ENCODE data around the gene CTNNA3. TPM values are rescaled to one million over a fixed set of nuclear protein-coding genes. Genes with fewer than 3 reads are reported as not detected.

CTNNA3 gene
- total and polyA plus RNA-seq, 4 donors: 0.16 to 2.4 (median 1.4) TPM

DNA sequence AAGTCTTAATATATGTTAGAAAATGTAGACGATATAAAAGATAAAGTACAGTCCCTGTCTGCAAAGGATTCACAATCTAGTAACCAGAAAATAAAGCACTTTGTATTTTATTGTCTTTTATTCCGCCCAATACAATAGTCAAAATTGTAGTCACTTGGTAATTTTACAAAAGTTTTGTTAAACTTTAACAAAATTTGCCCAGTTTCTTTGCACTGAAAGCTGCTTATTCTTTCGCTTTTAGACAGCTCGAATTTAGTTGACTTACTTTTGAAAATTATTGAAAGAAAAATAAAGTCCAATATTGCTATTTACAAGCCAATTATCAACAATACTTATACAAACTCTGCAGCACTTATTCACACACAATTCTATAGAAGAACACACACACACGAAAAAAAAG, 1305.1 kb downstream of the CTNNA3 start:
- Histone ChIP-seq H3K36me3 (ENCODE audit: control insufficient read depth in 4 of 4, insufficient read depth in 3 of 4, low read depth in 1 of 4, low read length in 3 of 4) (no peaks in the 10 kb centered on the region), H3K9ac (ENCODE audit: low read depth in 1 of 2, low read length in 2 of 2) (peak overlapping the region; percentile 54 to 76), H3K4me3 (ENCODE audit: low read depth in 1 of 3, low read length in 3 of 3) (peak overlapping the region; percentile 25 to 61 (median 44)), H3K27ac (ENCODE audit: low read depth in 1 of 2, low read length in 2 of 2) (peak overlapping the region in 1 of 2 donors; percentile 46), H3K27me3 (ENCODE audit: control insufficient read depth in 4 of 4, insufficient read depth in 4 of 4, low read length in 3 of 4) (no peaks in the 10 kb centered on the region), H3K4me1 (ENCODE audit: control insufficient read depth in 4 of 4, insufficient read depth in 4 of 4, low read length in 3 of 4) (peaks cover 0 to 4% (median 0%) of the 10 kb centered on the region in 4 donors), H3K9me3 (ENCODE audit: control insufficient read depth in 4 of 4, low read length in 3 of 4) (no peaks in the 10 kb centered on the region)
- TF ChIP-seq, protein P1, sequence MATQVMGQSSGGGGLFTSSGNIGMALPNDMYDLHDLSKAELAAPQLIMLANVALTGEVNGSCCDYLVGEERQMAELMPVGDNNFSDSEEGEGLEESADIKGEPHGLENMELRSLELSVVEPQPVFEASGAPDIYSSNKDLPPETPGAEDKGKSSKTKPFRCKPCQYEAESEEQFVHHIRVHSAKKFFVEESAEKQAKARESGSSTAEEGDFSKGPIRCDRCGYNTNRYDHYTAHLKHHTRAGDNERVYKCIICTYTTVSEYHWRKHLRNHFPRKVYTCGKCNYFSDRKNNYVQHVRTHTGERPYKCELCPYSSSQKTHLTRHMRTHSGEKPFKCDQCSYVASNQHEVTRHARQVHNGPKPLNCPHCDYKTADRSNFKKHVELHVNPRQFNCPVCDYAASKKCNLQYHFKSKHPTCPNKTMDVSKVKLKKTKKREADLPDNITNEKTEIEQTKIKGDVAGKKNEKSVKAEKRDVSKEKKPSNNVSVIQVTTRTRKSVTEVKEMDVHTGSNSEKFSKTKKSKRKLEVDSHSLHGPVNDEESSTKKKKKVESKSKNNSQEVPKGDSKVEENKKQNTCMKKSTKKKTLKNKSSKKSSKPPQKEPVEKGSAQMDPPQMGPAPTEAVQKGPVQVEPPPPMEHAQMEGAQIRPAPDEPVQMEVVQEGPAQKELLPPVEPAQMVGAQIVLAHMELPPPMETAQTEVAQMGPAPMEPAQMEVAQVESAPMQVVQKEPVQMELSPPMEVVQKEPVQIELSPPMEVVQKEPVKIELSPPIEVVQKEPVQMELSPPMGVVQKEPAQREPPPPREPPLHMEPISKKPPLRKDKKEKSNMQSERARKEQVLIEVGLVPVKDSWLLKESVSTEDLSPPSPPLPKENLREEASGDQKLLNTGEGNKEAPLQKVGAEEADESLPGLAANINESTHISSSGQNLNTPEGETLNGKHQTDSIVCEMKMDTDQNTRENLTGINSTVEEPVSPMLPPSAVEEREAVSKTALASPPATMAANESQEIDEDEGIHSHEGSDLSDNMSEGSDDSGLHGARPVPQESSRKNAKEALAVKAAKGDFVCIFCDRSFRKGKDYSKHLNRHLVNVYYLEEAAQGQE (IDR thresholded peaks at IDR 0.05): no peak
- TF ChIP-seq HNF4G (IDR thresholded peaks at IDR 0.05) (no peak), FOXA2 (IDR thresholded peaks at IDR 0.05) (no peak), GABPA (IDR thresholded peaks at IDR 0.05 in 1 of 2, conservative IDR thresholded peaks at IDR 0.05 in 1 of 2) (no peak), JUND (IDR thresholded peaks at IDR 0.05) (no peak)
- TF ChIP-seq, protein P2, sequence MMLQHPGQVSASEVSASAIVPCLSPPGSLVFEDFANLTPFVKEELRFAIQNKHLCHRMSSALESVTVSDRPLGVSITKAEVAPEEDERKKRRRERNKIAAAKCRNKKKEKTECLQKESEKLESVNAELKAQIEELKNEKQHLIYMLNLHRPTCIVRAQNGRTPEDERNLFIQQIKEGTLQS (IDR thresholded peaks at IDR 0.05): no peak
- no peak for DNase-seq (ENCODE audit: low spot score)
- 33% methylated on average over 5 of the region's 5 CpGs for WGBS

DNA sequence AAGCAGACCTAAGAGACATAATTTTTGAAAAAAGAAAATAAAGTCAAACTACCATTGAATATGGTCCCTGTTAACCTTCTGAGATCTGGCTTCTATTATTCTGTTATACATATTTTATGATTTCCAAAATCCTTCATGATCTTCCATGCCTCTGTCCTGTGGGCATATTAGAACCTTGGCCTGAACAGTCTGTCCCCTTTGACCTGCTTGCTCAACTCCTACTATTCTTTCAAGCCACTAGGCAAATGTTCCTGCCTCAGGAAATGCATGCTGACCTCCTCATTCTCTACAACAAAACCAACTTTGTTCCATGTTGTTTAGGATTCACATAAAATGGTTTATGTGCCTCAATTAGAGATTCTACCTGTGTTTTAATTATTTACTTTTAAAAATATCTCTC, 1315.0 kb downstream of the CTNNA3 start:
- no peak for TF ChIP-seq SP1 (IDR thresholded peaks at IDR 0.05)
- TF ChIP-seq, protein P1 (IDR thresholded peaks at IDR 0.05): no peak
- TF ChIP-seq, protein P3, sequence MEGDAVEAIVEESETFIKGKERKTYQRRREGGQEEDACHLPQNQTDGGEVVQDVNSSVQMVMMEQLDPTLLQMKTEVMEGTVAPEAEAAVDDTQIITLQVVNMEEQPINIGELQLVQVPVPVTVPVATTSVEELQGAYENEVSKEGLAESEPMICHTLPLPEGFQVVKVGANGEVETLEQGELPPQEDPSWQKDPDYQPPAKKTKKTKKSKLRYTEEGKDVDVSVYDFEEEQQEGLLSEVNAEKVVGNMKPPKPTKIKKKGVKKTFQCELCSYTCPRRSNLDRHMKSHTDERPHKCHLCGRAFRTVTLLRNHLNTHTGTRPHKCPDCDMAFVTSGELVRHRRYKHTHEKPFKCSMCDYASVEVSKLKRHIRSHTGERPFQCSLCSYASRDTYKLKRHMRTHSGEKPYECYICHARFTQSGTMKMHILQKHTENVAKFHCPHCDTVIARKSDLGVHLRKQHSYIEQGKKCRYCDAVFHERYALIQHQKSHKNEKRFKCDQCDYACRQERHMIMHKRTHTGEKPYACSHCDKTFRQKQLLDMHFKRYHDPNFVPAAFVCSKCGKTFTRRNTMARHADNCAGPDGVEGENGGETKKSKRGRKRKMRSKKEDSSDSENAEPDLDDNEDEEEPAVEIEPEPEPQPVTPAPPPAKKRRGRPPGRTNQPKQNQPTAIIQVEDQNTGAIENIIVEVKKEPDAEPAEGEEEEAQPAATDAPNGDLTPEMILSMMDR (IDR thresholded peaks at IDR 0.05; ENCODE audit: low read depth, low read length, missing input control): peak; percentile 10
- no peak for TF ChIP-seq YY1 (IDR thresholded peaks at IDR 0.05)
- peak in 1 of 2 donors; percentile 27 for TF ChIP-seq RAD21 (IDR thresholded peaks at IDR 0.05)
- TF ChIP-seq HNF4A (conservative IDR thresholded peaks at IDR 0.05): peak; percentile 57 to 60
- DNase-seq (ENCODE audit: low spot score): no peak

More for the DNA sequence above, 1315.0 kb downstream of the CTNNA3 start:
- H3K36me3 ChIP-seq (ENCODE audit: control insufficient read depth in 4 of 4, insufficient read depth in 3 of 4, low read depth in 1 of 4, low read length in 3 of 4): no peaks in the 10 kb centered on the region
- no peak overlapping the region for H3K27ac ChIP-seq (ENCODE audit: low read depth in 1 of 2, low read length in 2 of 2)
- H3K4me3 ChIP-seq (ENCODE audit: low read depth in 1 of 3, low read length in 3 of 3): no peak overlapping the region
- no peaks in the 10 kb centered on the region for H3K9me3 ChIP-seq (ENCODE audit: control insufficient read depth in 4 of 4, low read length in 3 of 4)
- H3K4me1 ChIP-seq (ENCODE audit: control insufficient read depth in 4 of 4, insufficient read depth in 4 of 4, low read length in 3 of 4): peaks cover 0 to 8% (median 4%) of the 10 kb centered on the region in 4 donors
- no peaks in the 10 kb centered on the region for H3K27me3 ChIP-seq (ENCODE audit: control insufficient read depth in 4 of 4, insufficient read depth in 4 of 4, low read length in 3 of 4)
- H3K9ac ChIP-seq (ENCODE audit: low read depth in 1 of 2, low read length in 2 of 2): no peak overlapping the region
